NCI-H82 treated with DMSO at 0.1 percent for 48 hours (cell line): Measurements from ENCODE around the gene IRF1.
"Not testable (repeated sequence)": the region's sequence is repeated elsewhere in the genome, so short reads cannot be mapped to it uniquely, and the experiment has no call there.

Source experiments
- DNase-seq: peaks from one replicate; lab custom pipeline; 2025; ENCODE audit not compliant: unreplicated experiment; lab: John Stamatoyannopoulos, UW

The IRF1 gene

DNA sequence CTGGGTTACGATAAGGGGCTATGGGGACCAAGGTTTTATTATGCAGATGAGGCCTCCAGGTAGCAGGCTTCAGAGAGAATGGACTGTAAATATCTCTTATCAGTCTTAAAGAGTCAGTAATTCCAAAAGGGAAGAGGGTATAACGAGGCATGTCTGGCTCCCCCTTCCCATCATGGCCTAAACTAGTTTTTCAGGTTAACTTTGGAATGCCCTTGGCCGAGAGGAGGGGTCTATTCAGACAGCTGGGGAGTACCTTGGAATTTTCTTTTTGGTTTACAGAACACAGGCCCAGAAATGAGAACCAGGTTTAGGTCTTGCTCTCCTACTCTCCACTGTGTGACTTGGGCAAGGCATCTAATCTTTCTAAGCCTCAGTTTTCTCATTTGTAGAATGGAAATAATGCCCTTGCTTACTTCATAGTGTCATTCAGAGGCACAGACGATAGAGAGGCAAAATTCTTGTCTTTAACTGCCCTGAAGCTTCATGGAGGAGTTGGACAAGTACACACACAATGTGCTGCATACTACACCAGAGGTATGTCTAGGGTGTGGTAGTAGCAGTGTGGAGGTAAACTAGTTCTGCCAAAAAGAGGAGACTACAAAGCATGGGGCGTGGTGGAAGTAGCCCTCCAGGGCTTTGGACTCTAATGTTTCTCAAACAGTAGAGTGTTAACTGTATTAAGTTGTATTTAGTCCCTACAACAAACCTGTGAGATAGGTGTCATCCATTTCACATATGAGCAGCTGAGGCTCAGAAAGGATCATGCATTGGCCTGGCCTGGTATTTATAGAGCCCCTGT lies 45.5 kb downstream of the IRF1 start:
- DNase-seq, result no peak

DNA sequence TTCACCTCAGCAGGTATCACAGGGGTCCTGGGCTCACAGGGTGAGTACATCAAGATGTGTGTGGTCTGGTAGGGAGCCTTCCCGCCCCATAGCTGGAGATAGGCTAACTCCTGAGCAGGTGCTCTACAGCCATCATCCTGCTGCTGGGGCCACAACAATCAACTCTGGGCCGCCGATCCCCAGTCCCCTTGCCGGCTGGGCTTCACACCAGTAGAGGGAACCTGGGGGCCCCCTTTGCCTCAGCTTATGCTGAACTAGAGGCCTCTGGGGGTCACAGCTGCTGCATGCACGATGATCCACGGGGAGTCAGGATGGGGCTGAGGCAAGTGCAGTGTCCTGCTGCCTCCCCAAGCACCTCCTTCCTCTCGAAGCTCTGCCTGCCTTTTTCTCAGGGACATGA lies 46.5 kb downstream of the IRF1 start:
- no peak for DNase-seq

DNA sequence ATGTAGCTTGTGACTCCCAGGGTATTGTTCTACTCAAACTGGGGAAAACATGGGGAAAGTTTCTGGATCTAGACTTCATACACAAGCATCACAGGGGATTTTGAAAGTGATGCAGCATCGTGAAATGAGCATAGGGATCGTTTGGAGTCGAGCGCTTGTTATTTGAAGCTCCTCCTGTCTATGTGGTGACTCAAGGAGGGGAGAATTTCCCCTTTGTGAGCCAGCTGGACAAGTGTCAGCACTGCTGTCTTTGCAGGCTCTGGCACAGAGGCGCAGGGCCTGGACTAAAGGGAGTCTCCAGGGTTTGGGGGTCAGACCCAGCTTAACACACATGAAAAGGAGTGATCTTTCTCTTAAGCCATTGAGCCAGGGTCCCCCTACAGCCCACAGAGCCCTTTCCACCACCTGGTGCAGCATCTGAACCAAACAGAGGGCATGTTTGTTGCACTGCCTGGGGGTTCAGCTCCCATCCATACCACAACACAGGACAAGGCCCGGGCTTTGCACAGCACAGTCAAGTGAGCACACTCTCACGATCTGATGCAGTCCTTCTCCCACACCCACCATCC lies 51.0 kb downstream of the IRF1 start:
- no peak for DNase-seq

DNA sequence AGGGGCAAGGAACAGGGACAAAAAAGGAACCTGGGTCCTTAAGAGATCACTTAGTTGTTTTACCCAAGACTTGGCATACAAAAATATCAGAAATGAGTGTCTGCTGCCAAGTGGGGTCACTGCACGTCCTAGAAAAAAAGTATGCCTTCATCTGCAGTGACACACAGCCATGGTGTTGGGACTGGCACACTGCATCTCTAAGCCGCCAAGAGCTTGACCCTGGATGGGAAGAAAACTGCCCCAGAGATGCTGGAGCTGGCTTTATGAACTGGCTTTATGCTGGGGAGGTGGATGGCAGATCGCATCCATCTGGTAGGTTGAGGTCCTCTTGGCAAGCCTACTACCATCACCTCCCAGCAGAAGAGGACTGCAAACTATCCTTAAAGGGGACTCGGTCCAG lies 51.7 kb downstream of the IRF1 start:
- DNase-seq, result no peak

DNA sequence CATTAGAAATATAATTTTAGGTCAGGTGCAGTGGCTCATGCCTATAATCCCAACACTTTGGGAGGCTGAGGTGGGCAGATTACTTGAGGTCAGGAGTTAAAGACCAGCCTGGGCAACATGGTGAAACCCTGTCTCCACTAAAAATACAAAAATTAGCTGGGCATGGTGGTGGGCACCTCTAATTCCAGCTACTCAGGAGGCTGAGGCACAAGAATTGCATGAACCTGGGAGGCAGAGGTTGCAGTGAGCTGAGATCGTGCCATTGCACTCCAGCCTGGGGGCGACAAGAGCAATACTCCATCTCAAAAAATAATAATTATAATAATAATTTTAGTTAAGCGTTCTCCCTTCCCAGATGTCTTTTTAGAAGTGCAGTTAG lies 52.3 kb downstream of the IRF1 start:
- not testable (repeated sequence) for DNase-seq

DNA sequence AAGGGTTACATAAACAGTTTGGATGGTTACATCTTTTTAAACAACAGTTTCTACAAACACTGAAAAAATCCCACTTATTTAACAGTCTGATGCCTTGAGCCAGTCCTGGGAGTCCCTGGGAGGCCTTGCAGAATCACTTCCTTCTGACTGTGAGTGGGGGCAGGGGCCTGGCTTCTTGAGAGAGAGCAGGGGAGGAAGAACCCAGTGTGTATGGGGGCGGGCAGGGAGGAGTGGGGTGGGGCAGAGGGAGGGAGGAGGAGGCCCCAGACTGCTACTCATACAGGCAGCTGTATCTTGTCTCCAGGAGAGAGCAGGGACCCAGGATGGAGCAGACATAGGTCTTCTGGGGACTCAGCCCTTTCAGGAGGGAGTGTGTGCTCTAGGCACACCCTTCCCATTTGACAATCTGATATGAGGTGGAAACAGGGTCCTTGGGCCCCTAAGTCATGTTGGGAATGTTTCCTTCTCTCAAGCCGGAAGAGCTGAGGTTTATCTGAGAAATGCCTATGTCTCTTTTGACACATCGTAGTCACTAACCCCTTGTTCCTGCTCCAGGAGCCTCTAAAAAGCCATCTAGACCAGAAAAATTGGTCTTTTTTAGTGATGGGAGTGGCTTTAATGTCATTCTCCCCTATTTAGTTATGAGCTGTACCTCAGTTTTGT lies 52.8 kb downstream of the IRF1 start:
- DNase-seq, result no peak

DNA sequence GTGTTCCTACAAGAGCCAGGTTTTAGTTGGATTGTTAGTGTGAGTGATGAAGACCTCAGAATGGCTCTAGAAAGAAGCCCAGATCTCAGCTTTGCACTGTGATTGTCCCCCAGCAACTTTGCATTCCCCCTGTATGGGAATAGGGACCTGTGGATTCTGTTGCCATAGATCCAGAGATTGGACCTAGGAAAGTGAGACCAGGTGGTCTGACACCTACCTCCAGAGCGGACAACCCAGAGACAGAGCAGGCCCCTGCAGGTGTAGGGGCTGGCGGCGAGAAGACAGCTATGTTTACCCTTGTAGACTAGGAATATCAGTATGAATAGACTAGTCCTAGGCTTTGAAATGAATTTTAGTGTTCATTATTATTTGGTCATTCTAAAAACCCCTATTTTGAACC lies 53.6 kb downstream of the IRF1 start:
- DNase-seq, result no peak

GRCh38 chr5:132435886-132436285 lies 54.7 kb downstream of the IRF1 start:
- no peak for DNase-seq

- DNase-seq, result no peak
These were observed 55.1 kb downstream of the IRF1 start for GRCh38 chr5:132435447-132435846.

DNA sequence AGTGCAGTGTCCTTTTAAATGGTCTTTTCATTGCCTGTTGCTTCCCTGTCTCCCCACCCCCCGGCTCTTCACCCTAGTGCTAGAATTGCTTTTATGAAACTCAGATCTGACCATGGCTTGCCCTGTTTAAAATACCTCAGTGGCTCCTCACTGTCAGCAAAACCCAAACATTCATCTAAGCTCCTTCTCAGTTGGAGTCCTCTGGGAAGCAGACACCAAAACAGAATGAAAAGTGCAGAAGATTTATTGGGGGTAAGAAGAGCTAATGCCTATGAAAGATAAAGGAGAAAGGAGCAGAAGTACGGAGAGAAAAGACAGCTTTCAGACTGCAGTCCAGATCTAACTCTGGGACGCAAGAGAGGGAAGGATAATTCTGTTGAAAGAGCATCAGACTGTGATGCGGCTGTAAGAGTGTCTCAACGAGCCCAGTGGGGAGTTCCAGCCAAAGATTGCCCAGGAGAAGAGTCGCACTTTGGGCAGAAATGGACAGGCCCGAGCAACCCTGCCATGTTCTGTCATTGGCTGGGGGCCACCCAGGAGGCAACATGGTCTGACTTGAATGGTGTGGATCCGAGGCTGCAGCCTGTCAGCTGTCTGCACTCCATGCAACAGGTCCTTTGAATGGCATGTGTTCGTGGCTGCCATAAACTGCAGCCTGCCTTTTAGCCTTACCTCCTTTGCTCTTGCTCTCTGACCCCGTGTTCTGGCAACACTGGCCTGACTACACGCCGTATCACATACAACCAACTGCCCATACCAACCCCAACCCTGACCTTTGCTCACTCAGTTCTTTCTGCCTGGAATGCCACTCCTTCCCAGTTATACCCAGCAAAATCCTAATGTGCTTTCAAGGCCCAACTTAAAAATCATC lies 55.9 kb downstream of the IRF1 start:
- DNase-seq, result no peak

- no peak for DNase-seq
These were observed 57.4 kb downstream of the IRF1 start for GRCh38 chr5:132433141-132433540.

DNA sequence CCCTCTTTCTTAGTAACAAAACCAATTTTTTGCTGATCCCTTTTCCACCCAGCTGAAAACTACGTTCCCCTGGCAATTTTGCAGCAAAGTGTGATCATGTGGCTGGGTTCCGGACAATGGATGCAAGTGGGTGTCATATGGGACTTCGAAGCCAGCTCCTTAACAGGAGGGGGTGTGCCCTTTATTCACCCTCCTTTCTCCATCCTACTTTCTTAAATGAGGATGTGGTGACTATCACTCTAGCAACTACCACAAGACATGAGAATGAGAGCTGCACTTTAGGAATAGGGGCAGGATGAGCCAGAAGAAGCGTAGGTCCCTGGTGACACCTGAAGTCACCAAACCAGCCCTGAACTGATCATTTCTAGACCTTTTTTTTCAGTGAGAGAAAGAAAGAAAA lies 58.9 kb downstream of the IRF1 start:
- no peak for DNase-seq
